ENCODE measurements around the gene PRF1.

- TF ChIP-seq CTCF (optimal IDR thresholded peaks at IDR 0.05 in 1 of 3, IDR thresholded peaks at IDR 0.05 in 1 of 3, conservative IDR thresholded peaks at IDR 0.05 in 1 of 3; ENCODE audit: extremely low read depth in 1 of 3, insufficient read depth in 2 of 3, low read length in 3 of 3) (no peak), EZH2 (IDR thresholded peaks at IDR 0.05; ENCODE audit: low read length) (no peak)
These were observed 23.5 kb upstream of the PRF1 start for GRCh38 chr10:70626056-70626455.

Measured in keratinocyte (primary cell).